ENCODE data around the gene CASKIN1. TPM values are rescaled to one million over a fixed set of nuclear protein-coding genes. Genes with fewer than 3 reads are reported as not detected.

The CASKIN1 gene
- total and polyA plus RNA-seq, 2 experiments from 2014 or later, result 1.0 to 6.2 TPM

- H3K36me3 ChIP-seq (ENCODE audit: insufficient read depth), result peaks cover 4% of the 10 kb centered on the region; the same call in 1 of the 2 replicates
- no peak for DNase-seq (ENCODE audit: low spot score)
- ATAC-seq, result no peak
- Mint-ChIP-seq H3K27ac (peak overlapping the region; percentile 56), H3K4me3 (no peak overlapping the region), H3K4me1 (peaks cover 20% of the 10 kb centered on the region), H3K36me3 (ENCODE audit: low read depth) (peaks cover 32% of the 10 kb centered on the region), H3K27me3 (ENCODE audit: insufficient read depth, low read depth, poor library complexity) (peaks cover 18% of the 10 kb centered on the region), H3K9me3 (no peaks in the 10 kb centered on the region; the same call in 2 of the 3 replicates)
- H3K27ac ChIP-seq (ENCODE audit: low read depth), result 0 out of 2 replicates have a peak overlapping the region, but pooled peaks have one; percentile 69
- H3K9me2 ChIP-seq (ENCODE audit: insufficient read depth), result no peaks in the 10 kb centered on the region
- H2AFZ ChIP-seq, result no peak overlapping the region
- H3F3A ChIP-seq (replicated peaks; ENCODE audit: low read depth), result peaks cover 10% of the 10 kb centered on the region; the same call in 1 of the 2 replicates
- H4K20me1 ChIP-seq (replicated peaks; ENCODE audit: insufficient read depth), result peaks cover 3% of the 10 kb centered on the region
- peaks cover 15% of the 10 kb centered on the region; the same call in 1 of the 2 replicates for H3K4me1 ChIP-seq (ENCODE audit: insufficient read depth)
- no peak overlapping the region for H3K4me3 ChIP-seq
- H3K27me3 ChIP-seq (ENCODE audit: insufficient read depth), result no peaks in the 10 kb centered on the region
- no peak for TF ChIP-seq ZNF331 (CRISPR knock-in tag; IDR thresholded peaks at IDR 0.05; ENCODE audit: low read depth)
- no peak for TF ChIP-seq EZH2phosphoT487 (IDR thresholded peaks at IDR 0.05; ENCODE audit: unreplicated experiment)
- no peak for TF ChIP-seq CREB1 (CRISPR knock-in tag; IDR thresholded peaks at IDR 0.05; ENCODE audit: low read depth)
- TF ChIP-seq ZNF462 (CRISPR knock-in tag; IDR thresholded peaks at IDR 0.05), result no peak
- TF ChIP-seq NANOG (IDR thresholded peaks at IDR 0.05; ENCODE audit: borderline replicate concordance), result no peak
- TF ChIP-seq ETS1 (IDR thresholded peaks at IDR 0.05), result no peak
- TF ChIP-seq STAT1 (IDR thresholded peaks at IDR 0.05; ENCODE audit: unreplicated experiment), result no peak
- TF ChIP-seq, protein P1, sequence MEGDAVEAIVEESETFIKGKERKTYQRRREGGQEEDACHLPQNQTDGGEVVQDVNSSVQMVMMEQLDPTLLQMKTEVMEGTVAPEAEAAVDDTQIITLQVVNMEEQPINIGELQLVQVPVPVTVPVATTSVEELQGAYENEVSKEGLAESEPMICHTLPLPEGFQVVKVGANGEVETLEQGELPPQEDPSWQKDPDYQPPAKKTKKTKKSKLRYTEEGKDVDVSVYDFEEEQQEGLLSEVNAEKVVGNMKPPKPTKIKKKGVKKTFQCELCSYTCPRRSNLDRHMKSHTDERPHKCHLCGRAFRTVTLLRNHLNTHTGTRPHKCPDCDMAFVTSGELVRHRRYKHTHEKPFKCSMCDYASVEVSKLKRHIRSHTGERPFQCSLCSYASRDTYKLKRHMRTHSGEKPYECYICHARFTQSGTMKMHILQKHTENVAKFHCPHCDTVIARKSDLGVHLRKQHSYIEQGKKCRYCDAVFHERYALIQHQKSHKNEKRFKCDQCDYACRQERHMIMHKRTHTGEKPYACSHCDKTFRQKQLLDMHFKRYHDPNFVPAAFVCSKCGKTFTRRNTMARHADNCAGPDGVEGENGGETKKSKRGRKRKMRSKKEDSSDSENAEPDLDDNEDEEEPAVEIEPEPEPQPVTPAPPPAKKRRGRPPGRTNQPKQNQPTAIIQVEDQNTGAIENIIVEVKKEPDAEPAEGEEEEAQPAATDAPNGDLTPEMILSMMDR (conservative IDR thresholded peaks at IDR 0.05; ENCODE audit: low read depth in 2 of 2), result no peak
- no peak for TF ChIP-seq JUNB (IDR thresholded peaks at IDR 0.05; ENCODE audit: unreplicated experiment)
- H3K4me2 ChIP-seq, result no peak overlapping the region
- H3K79me2 ChIP-seq (replicated peaks; ENCODE audit: insufficient read depth), result peaks cover 61% of the 10 kb centered on the region
These were observed 34.5 kb downstream of the CASKIN1 start for GRCh38 chr16:2161911-2162310.

Measured in GM23338 (cell line).